ENCODE measurements around the gene GGTLC3. TPM values are rescaled to one million over a fixed set of nuclear protein-coding genes. Genes with fewer than 3 reads are reported as not detected.
"Not testable (repeated sequence)": the region's sequence is repeated elsewhere in the genome, so short reads cannot be mapped to it uniquely, and the experiment has no call there.

GGTLC3 gene
- total and polyA plus RNA-seq, 2 experiments from 2014 or later, result not detected

GRCh38 chr22:18551046-18551445 is 33.1 kb upstream of the GGTLC3 start:
- H2AFZ ChIP-seq; H3K79me2 ChIP-seq (replicated peaks; ENCODE audit: insufficient read depth); H3K27me3 Mint-ChIP-seq (ENCODE audit: insufficient read depth, low read depth, poor library complexity); H3K4me3 Mint-ChIP-seq; H3K36me3 ChIP-seq (ENCODE audit: insufficient read depth); H3K27ac Mint-ChIP-seq; H3K36me3 Mint-ChIP-seq (ENCODE audit: low read depth); H3K9me3 Mint-ChIP-seq; H3K4me1 ChIP-seq (ENCODE audit: insufficient read depth); DNase-seq (ENCODE audit: low spot score); ATAC-seq; H3K27ac ChIP-seq (ENCODE audit: low read depth); H3K9me2 ChIP-seq (ENCODE audit: insufficient read depth); H4K20me1 ChIP-seq (replicated peaks; ENCODE audit: insufficient read depth); H3K4me2 ChIP-seq; H3F3A ChIP-seq (replicated peaks; ENCODE audit: low read depth); H3K4me1 Mint-ChIP-seq; H3K27me3 ChIP-seq (ENCODE audit: insufficient read depth); H3K4me3 ChIP-seq: not testable (repeated sequence)

- not testable (repeated sequence) for H3F3A ChIP-seq (replicated peaks; ENCODE audit: low read depth); H3K27me3 Mint-ChIP-seq (ENCODE audit: insufficient read depth, low read depth, poor library complexity); ATAC-seq; H3K9me2 ChIP-seq (ENCODE audit: insufficient read depth); H3K79me2 ChIP-seq (replicated peaks; ENCODE audit: insufficient read depth); H3K27ac Mint-ChIP-seq; H2AFZ ChIP-seq; H3K4me2 ChIP-seq; H3K36me3 Mint-ChIP-seq (ENCODE audit: low read depth); H3K9me3 Mint-ChIP-seq; H3K36me3 ChIP-seq (ENCODE audit: insufficient read depth); H3K4me1 ChIP-seq (ENCODE audit: insufficient read depth); H3K4me1 Mint-ChIP-seq; H3K4me3 ChIP-seq; H3K27me3 ChIP-seq (ENCODE audit: insufficient read depth); DNase-seq (ENCODE audit: low spot score); H3K4me3 Mint-ChIP-seq; H3K27ac ChIP-seq (ENCODE audit: low read depth); H4K20me1 ChIP-seq (replicated peaks; ENCODE audit: insufficient read depth)
Observed at GRCh38 chr22:18549458-18550179, 31.7 kb upstream of the GGTLC3 start.

- not testable (repeated sequence) for H3K27me3 Mint-ChIP-seq (ENCODE audit: insufficient read depth, low read depth, poor library complexity); H3K27ac ChIP-seq (ENCODE audit: low read depth); H3K36me3 ChIP-seq (ENCODE audit: insufficient read depth)
Observed at GRCh38 chr22:18544615-18545014, 26.7 kb upstream of the GGTLC3 start.

GRCh38 chr22:18543400-18543799 is 25.4 kb upstream of the GGTLC3 start:
- not testable (repeated sequence) for H3K27ac ChIP-seq (ENCODE audit: low read depth); H3K4me3 Mint-ChIP-seq; H3F3A ChIP-seq (replicated peaks; ENCODE audit: low read depth); H3K36me3 ChIP-seq (ENCODE audit: insufficient read depth); H3K36me3 Mint-ChIP-seq (ENCODE audit: low read depth); H3K9me3 Mint-ChIP-seq; H4K20me1 ChIP-seq (replicated peaks; ENCODE audit: insufficient read depth); H3K27me3 Mint-ChIP-seq (ENCODE audit: insufficient read depth, low read depth, poor library complexity); H2AFZ ChIP-seq; H3K4me3 ChIP-seq; H3K79me2 ChIP-seq (replicated peaks; ENCODE audit: insufficient read depth); DNase-seq (ENCODE audit: low spot score); H3K27me3 ChIP-seq (ENCODE audit: insufficient read depth); H3K4me1 ChIP-seq (ENCODE audit: insufficient read depth); H3K4me1 Mint-ChIP-seq; H3K9me2 ChIP-seq (ENCODE audit: insufficient read depth); H3K27ac Mint-ChIP-seq; H3K4me2 ChIP-seq
- ATAC-seq, result 0 out of 3 replicates have a peak, but pooled peaks have one; percentile 25

More at GRCh38 chr22:18544615-18545014, 26.7 kb upstream of the GGTLC3 start:
- not testable (repeated sequence) for DNase-seq (ENCODE audit: low spot score); H3K27ac Mint-ChIP-seq; H3K4me2 ChIP-seq; H4K20me1 ChIP-seq (replicated peaks; ENCODE audit: insufficient read depth); H3K27me3 ChIP-seq (ENCODE audit: insufficient read depth); H3K9me3 Mint-ChIP-seq; H3K4me3 ChIP-seq; H3K4me1 Mint-ChIP-seq; H3F3A ChIP-seq (replicated peaks; ENCODE audit: low read depth); H3K4me3 Mint-ChIP-seq; H3K4me1 ChIP-seq (ENCODE audit: insufficient read depth); H3K79me2 ChIP-seq (replicated peaks; ENCODE audit: insufficient read depth); H3K36me3 Mint-ChIP-seq (ENCODE audit: low read depth); H3K9me2 ChIP-seq (ENCODE audit: insufficient read depth); ATAC-seq; H2AFZ ChIP-seq

- not testable (repeated sequence) for H3K27me3 ChIP-seq (ENCODE audit: insufficient read depth); ATAC-seq; H3K9me2 ChIP-seq (ENCODE audit: insufficient read depth); H3K4me3 Mint-ChIP-seq; H3K9me3 Mint-ChIP-seq; H3K36me3 Mint-ChIP-seq (ENCODE audit: low read depth); DNase-seq (ENCODE audit: low spot score); H3K4me1 Mint-ChIP-seq; H3K27ac ChIP-seq (ENCODE audit: low read depth); H3K27me3 Mint-ChIP-seq (ENCODE audit: insufficient read depth, low read depth, poor library complexity); H3K4me3 ChIP-seq; H3K4me2 ChIP-seq; H3K79me2 ChIP-seq (replicated peaks; ENCODE audit: insufficient read depth); H3K27ac Mint-ChIP-seq; H2AFZ ChIP-seq; H4K20me1 ChIP-seq (replicated peaks; ENCODE audit: insufficient read depth); H3K36me3 ChIP-seq (ENCODE audit: insufficient read depth); H3K4me1 ChIP-seq (ENCODE audit: insufficient read depth); H3F3A ChIP-seq (replicated peaks; ENCODE audit: low read depth)
Observed at GRCh38 chr22:18539994-18540393, 22.0 kb upstream of the GGTLC3 start.

Measured in GM23338 (cell line).